OCI-LY7 (cell line): ENCODE measurements around the gene TWF2. TPM values are rescaled to one million over a fixed set of nuclear protein-coding genes. Genes with fewer than 3 reads are reported as not detected.

Experiments
- BruUV-seq: library from RNA; stranded (reverse); fragments of 400-500 nt; replicated peaks from 2 replicates; lab custom pipeline; 2021; lab: Mats Ljungman, UMichigan
- CTCF ChIA-PET: fragments of 300-600 bp; sonication (Branson Sonifier 250); formaldehyde crosslinking; loops from one replicate; lab custom pipeline; 2022; ENCODE audit warnings: antibody characterized with exemption; ENCODE audit not compliant: unreplicated experiment; lab: Charles Lee
- POLR2A ChIA-PET: fragments of 300-600 bp; sonication (Branson Sonifier 250); formaldehyde crosslinking; loops from one replicate; lab custom pipeline; 2022; ENCODE audit warnings: antibody characterized with exemption; lab: Charles Lee
- DNase-seq: peaks from one replicate; pipeline ENCODE4 v3.0.0-alpha.2; 2015; ENCODE audit warnings: low spot score
- H2AFZ ChIP-seq: fragments of 200-600 bp; sonication (generic), shearing (Covaris generic); 2 replicates; pipeline ENCODE4 v1.6.1; 2014; ENCODE audit warnings: mild to moderate bottlenecking, antibody characterized with exemption, low read length, moderate library complexity
- H3K27ac ChIP-seq: fragments of 200-600 bp; sonication (generic); 2 replicates; pipeline ENCODE4 v1.5.1; 2014; ENCODE audit warnings: mixed run types, low read depth, mild to moderate bottlenecking, moderate library complexity, low read length, inconsistent platforms; ENCODE audit not compliant: poor library complexity, severe bottlenecking
- H3K36me3 ChIP-seq: fragments of 200-600 bp; sonication (generic); 2 replicates; pipeline ENCODE4 v1.6.1; 2014; ENCODE audit warnings: mild to moderate bottlenecking, antibody characterized with exemption, low read length, moderate library complexity, mixed read lengths; ENCODE audit not compliant: insufficient read depth
- H3K4me1 ChIP-seq: fragments of 200-600 bp; sonication (generic); 2 replicates; pipeline ENCODE4 v1.5.1; 2014; ENCODE audit warnings: mild to moderate bottlenecking, low read length; ENCODE audit not compliant: insufficient read depth, poor library complexity, severe bottlenecking
- H3K4me2 ChIP-seq: fragments of 200-600 bp; sonication (generic); 2 replicates; pipeline ENCODE4 v1.6.1; 2014; ENCODE audit warnings: mild to moderate bottlenecking, low read length
- H3K4me3 ChIP-seq: fragments of 200-600 bp; sonication (generic); 2 replicates; pipeline ENCODE4 v1.5.1; 2014; ENCODE audit warnings: mild to moderate bottlenecking, low read depth, low read length; ENCODE audit not compliant: poor library complexity, severe bottlenecking
- H3K79me2 ChIP-seq: fragments of 200-600 bp; sonication (generic); 2 replicates; pipeline ENCODE4 v1.6.1; 2016; ENCODE audit warnings: low read depth, mild to moderate bottlenecking, low read length, moderate library complexity, mixed read lengths; ENCODE audit not compliant: insufficient read depth
- H3K9me2 ChIP-seq: fragments of 200-600 bp; sonication (generic); 2 replicates; pipeline ENCODE4 v1.6.1; 2016; ENCODE audit warnings: mild to moderate bottlenecking, low read length, mixed read lengths; ENCODE audit not compliant: insufficient read depth
- H3K9me3 ChIP-seq: fragments of 200-600 bp; sonication (generic); 2 replicates; pipeline ENCODE4 v1.6.1; 2014; ENCODE audit warnings: mild to moderate bottlenecking, mixed run types, low read length, mixed read lengths
- H4K20me1 ChIP-seq: fragments of 200-600 bp; sonication (generic); 2 replicates; pipeline ENCODE4 v1.6.1; 2014; ENCODE audit warnings: mild to moderate bottlenecking, antibody characterized with exemption, low read length, moderate library complexity, mixed read lengths; ENCODE audit not compliant: insufficient read depth
- EZH2phosphoT487 ChIP-seq: fragments of 200-600 bp; sonication (generic); IDR thresholded peaks from 2 replicates; pipeline ENCODE4 v1.6.1; 2018; ENCODE audit warnings: low read depth, borderline replicate concordance, mild to moderate bottlenecking, mixed run types, antibody characterized with exemption, low read length, moderate library complexity, mixed read lengths
- intact Hi-C: fragments of 100-400 bp; cut with micrococcal nuclease; formaldehyde crosslinking; loops from one replicate; pipeline ENCODE4 v1.10.0; 2022; ENCODE audit not compliant: unreplicated experiment
- total RNA-seq, 2 experiments: library from RNA; depleted of rRNA in 1 of 2; stranded (reverse); fragments of >200 nt in 1 of 2; shearing (Covaris generic) in 1 of 2; gene quantifications; 2 replicates each; pipeline ENCODE4 v1.2.3, GENCODE V29; 2014 to 2022
- TF ChIP-seq, protein P1 (sequence below): fragments of 200-600 bp; sonication (generic); conservative IDR thresholded peaks from 2 replicates; pipeline ENCODE4 v1.5.1; 2014; ENCODE audit warnings: mild to moderate bottlenecking, antibody characterized with exemption, low read length, moderate library complexity, mixed read lengths

TWF2 gene
- total RNA-seq, 2 experiments from 2014 or later: 52.8 to 64.9 TPM

- Histone ChIP-seq H3K79me2 (no peaks in the 10 kb centered on the region), H3K4me1 (peaks cover 7% of the 10 kb centered on the region), H4K20me1 (no peaks in the 10 kb centered on the region), H2AFZ (no peak overlapping the region), H3K27ac (no peak overlapping the region), H3K9me2 (no peaks in the 10 kb centered on the region), H3K36me3 (no peaks in the 10 kb centered on the region), H3K4me3 (no peak overlapping the region), H3K4me2 (no peak overlapping the region), H3K9me3 (no peaks in the 10 kb centered on the region)
- BruUV-seq: no TSS peak
- POLR2A ChIA-PET: interaction anchor here (0.6 kb wide), 1 partner anchor 190 kb away, joined by 3 read pairs; no protein-coding TSS in a partner anchor
- TF ChIP-seq, protein P1, sequence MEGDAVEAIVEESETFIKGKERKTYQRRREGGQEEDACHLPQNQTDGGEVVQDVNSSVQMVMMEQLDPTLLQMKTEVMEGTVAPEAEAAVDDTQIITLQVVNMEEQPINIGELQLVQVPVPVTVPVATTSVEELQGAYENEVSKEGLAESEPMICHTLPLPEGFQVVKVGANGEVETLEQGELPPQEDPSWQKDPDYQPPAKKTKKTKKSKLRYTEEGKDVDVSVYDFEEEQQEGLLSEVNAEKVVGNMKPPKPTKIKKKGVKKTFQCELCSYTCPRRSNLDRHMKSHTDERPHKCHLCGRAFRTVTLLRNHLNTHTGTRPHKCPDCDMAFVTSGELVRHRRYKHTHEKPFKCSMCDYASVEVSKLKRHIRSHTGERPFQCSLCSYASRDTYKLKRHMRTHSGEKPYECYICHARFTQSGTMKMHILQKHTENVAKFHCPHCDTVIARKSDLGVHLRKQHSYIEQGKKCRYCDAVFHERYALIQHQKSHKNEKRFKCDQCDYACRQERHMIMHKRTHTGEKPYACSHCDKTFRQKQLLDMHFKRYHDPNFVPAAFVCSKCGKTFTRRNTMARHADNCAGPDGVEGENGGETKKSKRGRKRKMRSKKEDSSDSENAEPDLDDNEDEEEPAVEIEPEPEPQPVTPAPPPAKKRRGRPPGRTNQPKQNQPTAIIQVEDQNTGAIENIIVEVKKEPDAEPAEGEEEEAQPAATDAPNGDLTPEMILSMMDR: no peak
- no peak for TF ChIP-seq EZH2phosphoT487
- DNase-seq: no peak
- CTCF ChIA-PET: no interaction called here
- intact Hi-C loops: no loop called here
These were observed 54.3 kb downstream of the TWF2 start for GRCh38 chr3:52184690-52185089.

DNA sequence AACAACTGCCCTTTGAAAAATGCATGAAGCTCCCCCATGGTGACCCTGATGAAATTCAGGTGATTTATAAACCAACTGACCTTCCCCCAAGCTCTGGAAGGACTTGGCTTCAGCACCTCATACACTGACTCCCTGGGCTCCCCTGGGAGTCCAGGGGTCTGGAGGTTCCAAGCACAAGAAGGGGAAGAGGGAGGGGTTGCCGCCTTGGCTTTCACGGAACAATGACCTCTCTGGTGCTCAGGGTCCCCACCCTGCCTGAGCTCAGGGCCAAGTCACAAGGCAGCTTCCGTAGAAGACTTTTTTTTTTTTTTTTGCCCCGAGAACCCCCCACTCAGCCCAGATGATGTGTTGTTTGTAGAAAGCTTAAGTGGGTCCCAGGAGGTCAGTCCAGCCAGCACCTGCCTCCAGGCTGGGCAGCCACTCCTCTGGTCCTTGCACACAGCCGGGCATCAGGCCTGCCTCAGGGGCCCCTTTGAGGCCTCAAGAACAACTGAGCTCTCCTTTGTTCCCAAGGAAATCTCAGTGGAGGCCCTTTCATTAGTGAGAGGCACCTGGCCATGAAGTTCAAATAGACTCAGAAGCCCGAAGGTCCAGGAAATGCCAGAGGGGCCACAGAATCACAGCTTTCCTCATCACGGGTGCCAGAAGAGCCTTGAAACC, 55.0 kb downstream of the TWF2 start:
- Histone ChIP-seq H3K9me3 (no peaks in the 10 kb centered on the region), H3K4me2 (no peak overlapping the region), H3K27ac (no peak overlapping the region), H3K9me2 (no peaks in the 10 kb centered on the region), H4K20me1 (no peaks in the 10 kb centered on the region), H3K4me1 (peaks cover 7% of the 10 kb centered on the region), H3K36me3 (no peaks in the 10 kb centered on the region), H3K79me2 (no peaks in the 10 kb centered on the region), H3K4me3 (no peak overlapping the region), H2AFZ (no peak overlapping the region)
- ChIA-PET POLR2A (interaction anchor here (0.6 kb wide), 3 partner anchors 16 to 189 kb away, joined by 3 to 5 read pairs (median 4); partner anchors contain the start of gene POC1A), CTCF (interaction anchor here (0.6 kb wide), 2 partner anchors 177 to 1833 kb away, joined by 3 to 5 read pairs; no protein-coding TSS in a partner anchor)
- BruUV-seq: no TSS peak
- no peak for TF ChIP-seq EZH2phosphoT487
- TF ChIP-seq, protein P1: no peak
- intact Hi-C loops: no loop called here
- DNase-seq: no peak

GRCh38 chr3:52182691-52183090, 56.3 kb downstream of the TWF2 start:
- H2AFZ ChIP-seq: no peak overlapping the region
- H3K9me3 ChIP-seq: no peaks in the 10 kb centered on the region
- no peaks in the 10 kb centered on the region for H4K20me1 ChIP-seq
- no TSS peak for BruUV-seq
- no peaks in the 10 kb centered on the region for H3K79me2 ChIP-seq
- no peak overlapping the region for H3K4me2 ChIP-seq
- DNase-seq: no peak
- no peak overlapping the region for H3K27ac ChIP-seq
- CTCF ChIA-PET: no interaction called here
- no peak for TF ChIP-seq EZH2phosphoT487
- TF ChIP-seq, protein P1: no peak
- peaks cover 7% of the 10 kb centered on the region for H3K4me1 ChIP-seq
- H3K9me2 ChIP-seq: no peaks in the 10 kb centered on the region
- no peaks in the 10 kb centered on the region for H3K36me3 ChIP-seq
- POLR2A ChIA-PET: interaction anchor here (0.6 kb wide), 1 partner anchor 237 kb away, joined by 4 read pairs; no protein-coding TSS in a partner anchor
- intact Hi-C loops: no loop called here
- H3K4me3 ChIP-seq: no peak overlapping the region
